Activated naive CD4-positive, alpha-beta T cell (primary cell): ENCODE data around the gene DENND4C.
"Not testable (repeated sequence)": the region's sequence is repeated elsewhere in the genome, so short reads cannot be mapped to it uniquely, and the experiment has no call there.

ENCODE experiments used
- DNase-seq, 4 experiments: peaks; one replicate each; lab custom pipeline; 2025; lab: John Stamatoyannopoulos, UW

The DENND4C gene

DNA sequence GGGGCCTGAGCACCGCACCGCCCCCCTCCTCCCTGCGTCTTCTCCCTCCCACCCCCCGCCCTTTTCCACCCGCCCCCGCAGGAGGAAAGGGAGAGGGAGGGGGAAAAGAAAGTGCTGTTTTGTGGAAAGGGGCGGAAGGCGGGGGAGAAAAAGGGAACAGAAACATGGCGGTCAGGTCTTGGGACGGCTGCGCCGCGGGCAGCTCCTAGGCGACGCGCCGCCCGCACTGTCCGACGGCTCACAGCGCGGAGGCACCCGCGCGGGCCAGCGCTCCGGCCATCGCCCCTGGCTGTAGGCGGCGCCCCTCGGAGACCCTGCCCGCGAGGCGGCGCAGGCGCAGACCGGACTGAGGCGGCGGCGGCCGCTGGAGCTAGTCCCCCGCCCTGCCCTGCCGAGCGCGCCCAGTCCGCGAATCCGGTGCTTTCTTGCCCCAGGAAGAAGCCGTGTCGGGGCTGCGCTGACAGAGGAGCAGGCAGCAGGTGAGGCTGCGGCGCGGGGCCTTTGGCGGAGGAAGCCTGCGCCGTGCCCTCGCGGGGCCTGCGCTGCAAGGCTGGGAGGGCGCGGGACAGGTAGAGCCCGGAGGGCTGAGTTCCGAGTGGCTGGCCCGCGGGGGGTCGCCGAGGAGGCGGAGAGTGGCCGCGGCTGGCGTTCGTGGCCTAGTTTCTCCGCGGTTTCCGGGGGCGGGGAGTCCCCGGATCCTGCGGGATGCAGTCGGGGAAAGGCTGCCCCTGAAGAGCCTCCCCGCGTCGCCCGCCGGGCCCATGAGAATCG lies at the start of gene DENND4C:
TSS of gene DENND4C (plus strand) at position 339 of the 771 bp plus-strand sequence. CDS start 45,482 bp downstream, outside the sequence.
- DNase-seq, result peak; percentile 50 to 73 (median 59)

DNA sequence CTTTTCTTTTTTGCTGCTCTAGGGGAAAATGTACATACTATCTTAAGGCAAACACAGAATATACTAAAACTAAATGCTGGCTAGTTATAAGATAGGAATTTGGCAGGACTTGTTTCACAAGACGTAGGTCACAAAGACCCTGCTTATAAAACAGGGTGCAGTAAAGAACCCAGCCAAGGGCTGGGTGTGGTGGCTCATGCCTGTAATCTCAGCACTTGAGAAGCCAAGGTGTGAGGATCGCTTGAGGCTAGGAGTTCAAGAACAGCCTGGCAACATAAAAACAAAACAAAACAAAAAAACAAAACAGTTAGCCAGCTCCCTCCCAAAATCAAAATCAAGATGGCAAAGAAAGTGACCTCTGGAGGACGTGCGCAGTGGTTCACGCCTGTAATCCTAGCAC lies 49.5 kb upstream of the DENND4C start:
- DNase-seq, result no peak

GRCh38 chr9:19181561-19181960 lies 48.9 kb upstream of the DENND4C start:
- no peak for DNase-seq

GRCh38 chr9:19184144-19184917 lies 46.2 kb upstream of the DENND4C start:
- peak; percentile 15 to 67 (median 44) for DNase-seq

DNA sequence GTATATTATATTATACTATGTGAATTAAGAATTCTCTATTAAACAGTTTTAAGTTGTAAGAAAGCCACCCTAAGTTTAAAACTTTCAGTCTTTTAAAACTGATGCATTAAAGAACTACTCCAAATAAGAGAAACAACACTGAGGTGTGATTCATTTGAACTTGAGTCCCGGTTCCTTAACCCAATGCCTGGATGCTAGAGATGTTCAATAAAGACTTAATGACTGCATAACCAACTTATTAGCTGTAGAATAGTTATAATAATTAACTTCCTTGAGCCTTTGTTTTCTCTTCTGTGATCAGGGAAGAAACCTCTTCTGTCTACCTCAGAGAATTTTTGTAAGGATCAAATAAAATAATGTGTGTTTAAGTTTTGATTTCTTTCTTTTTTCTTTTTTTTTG lies 45.3 kb upstream of the DENND4C start:
- no peak for DNase-seq

GRCh38 chr9:19186232-19186631 lies 44.3 kb upstream of the DENND4C start:
- no peak for DNase-seq

- DNase-seq, result no peak
Observed at GRCh38 chr9:19188771-19189170, 41.7 kb upstream of the DENND4C start.

GRCh38 chr9:19192202-19193028 lies 38.1 kb upstream of the DENND4C start:
- DNase-seq, result no peak

GRCh38 chr9:19193029-19193324 lies 37.5 kb upstream of the DENND4C start:
- no peak for DNase-seq

DNA sequence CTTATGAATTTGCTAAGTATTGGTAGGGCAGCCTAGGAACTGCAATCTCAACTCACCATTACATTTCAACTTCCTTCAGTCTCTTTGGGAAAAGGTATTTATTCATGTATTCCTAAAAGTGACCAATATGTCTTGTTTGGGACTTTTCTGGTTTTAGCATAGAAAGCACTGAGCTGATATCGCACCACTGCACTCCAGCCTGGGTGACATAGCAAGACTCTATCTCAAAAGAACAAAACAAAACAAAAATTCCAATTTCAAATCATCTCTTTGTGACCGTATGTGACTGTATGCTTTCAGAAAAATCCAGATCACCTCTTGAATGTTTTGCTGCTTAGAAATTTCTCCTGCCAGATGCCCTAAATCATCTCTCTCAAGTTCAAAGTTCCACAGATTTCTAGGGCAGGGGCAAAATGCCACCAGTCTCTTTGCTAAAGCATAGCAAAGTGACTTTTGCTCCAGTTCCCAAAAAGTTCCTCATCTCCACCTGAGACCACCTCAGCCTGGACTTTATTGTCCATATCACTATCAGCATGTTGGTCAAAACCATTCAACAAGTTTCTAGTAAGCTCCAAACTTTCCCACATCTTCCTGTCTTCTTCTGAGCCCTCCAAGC lies 37.0 kb upstream of the DENND4C start:
- DNase-seq, result not testable (repeated sequence)

GRCh38 chr9:19198406-19198805 lies 32.1 kb upstream of the DENND4C start:
- DNase-seq, result no peak

DNA sequence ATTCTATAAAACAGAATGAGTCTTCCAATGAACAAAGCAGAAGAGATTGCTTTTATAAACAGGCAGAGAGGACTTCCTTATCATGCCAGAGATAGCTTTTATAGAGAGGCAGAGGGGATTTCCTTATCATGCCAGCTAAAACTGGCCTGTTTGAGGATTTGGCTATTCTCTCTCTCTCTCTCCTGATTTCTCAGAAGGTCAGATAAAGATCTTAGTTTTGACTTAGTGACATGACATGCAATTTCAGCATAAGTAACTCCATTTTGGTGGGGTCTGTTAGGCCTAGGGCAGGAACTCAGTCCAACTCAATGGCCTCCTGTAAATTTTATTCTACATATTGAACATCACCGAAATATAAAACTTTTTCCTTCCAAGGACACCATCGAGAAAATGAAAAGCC lies 31.5 kb upstream of the DENND4C start:
- no peak for DNase-seq

- DNase-seq, result no peak
Observed at GRCh38 chr9:19200229-19200628, 30.3 kb upstream of the DENND4C start.

- DNase-seq, result no peak
Observed at GRCh38 chr9:19201899-19202891, 28.3 kb upstream of the DENND4C start.

GRCh38 chr9:19203058-19203457 lies 27.4 kb upstream of the DENND4C start:
- no peak for DNase-seq

DNA sequence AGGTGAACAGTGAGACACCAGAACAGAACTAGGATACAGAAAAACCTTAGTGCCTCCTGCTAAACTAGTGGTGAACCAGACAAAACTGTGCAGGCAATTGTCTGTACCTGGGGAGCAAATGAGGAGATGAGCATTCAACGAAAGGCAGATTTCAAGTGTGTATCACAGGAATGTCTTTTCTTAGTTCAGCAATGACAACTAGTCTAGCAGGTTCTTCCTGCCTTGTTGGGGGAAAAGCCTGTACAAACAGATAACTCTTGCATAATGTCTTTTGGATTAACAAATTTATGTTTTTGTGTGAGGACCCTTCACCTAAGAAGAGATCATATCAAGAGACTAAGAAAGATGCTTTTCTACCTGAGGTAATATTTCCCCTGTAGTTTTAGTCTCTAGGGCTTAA lies 21.8 kb upstream of the DENND4C start:
- no peak for DNase-seq

- DNase-seq, result no peak
Observed at GRCh38 chr9:19209188-19209587, 21.3 kb upstream of the DENND4C start.

DNA sequence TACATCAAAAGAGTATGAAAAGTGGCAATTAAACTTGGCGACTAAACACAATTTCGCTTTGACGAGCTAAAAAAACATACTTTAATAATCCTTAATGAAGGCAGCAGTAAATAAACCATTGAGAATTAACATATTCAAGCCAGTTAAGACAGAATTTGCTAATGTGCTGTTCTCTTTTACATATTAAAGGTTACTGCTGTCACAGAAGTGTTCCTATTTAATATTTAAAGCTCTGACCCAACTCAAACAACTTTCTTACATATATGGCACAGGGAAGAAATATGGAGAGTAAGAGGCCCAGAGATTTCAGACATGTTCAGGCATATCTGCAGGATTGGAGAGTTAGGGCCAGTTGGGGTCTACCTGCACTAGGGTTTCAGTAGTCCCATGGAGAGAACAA lies 16.7 kb upstream of the DENND4C start:
- DNase-seq, result no peak

GRCh38 chr9:19216466-19216865 lies 14.0 kb upstream of the DENND4C start:
- DNase-seq, result no peak

DNA sequence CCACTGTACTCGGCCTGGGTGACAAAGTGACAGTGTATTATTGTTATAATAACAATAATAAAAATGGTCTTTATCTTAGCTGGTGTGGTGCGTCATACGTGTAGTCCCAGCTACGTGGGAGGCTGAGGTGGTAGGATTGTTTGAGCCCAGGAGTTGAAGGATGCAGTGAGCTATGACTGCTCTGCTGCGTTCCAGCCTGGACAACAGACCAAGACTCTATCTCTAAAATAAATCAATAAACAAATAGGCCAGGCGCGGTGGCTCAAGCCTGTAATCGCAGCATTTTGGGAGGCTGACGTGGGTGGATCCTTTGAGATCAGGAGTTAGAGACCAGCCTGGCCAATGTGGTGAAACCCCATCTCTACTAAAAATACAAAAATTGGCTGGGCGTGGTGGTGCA lies 9.2 kb upstream of the DENND4C start:
- DNase-seq, result no peak

GRCh38 chr9:19223724-19224123 lies 6.8 kb upstream of the DENND4C start:
- no peak for DNase-seq
